Right lobe of liver (tissue), 6 donors: ENCODE data around the gene NT5DC3. TPM values are rescaled to one million over a fixed set of nuclear protein-coding genes. Genes with fewer than 3 reads are reported as not detected.

Experiments
- ATAC-seq, 4 donors: fragments of 200-7000 bp; cut with Tn5 transposase; one replicate each; pipeline ENCODE4 v1.9.1; 2020; ENCODE audit warnings: mild to moderate bottlenecking in 4 of 4, moderate library complexity in 4 of 4
- DNase-seq, 3 donors: peaks; one replicate each; pipeline ENCODE4 v3.0.0-alpha.2; 2020
- H3K27ac ChIP-seq, 3 donors: fragments of 200-600 bp; one replicate each; pipeline ENCODE4 v1.8.0; 2022
- H3K27me3 ChIP-seq, 2 donors: fragments of 200-600 bp; one replicate each; pipeline ENCODE4 v1.8.0; 2022
- H3K36me3 ChIP-seq, 4 donors: fragments of 200-600 bp; sonication (generic) in 1 of 4; one replicate each; pipeline versions ENCODE4 v1.5.1 to v1.8.0; 2017 to 2022; ENCODE audit warnings: control low read depth in 1 of 4
- H3K4me1 ChIP-seq, 4 donors: fragments of 200-600 bp; sonication (generic) in 1 of 4; one replicate each; pipeline versions ENCODE4 v1.5.1 to v1.8.0; 2017 to 2022; ENCODE audit warnings: control low read depth in 1 of 4
- H3K4me3 ChIP-seq, 3 donors: fragments of 200-600 bp; one replicate each; pipeline ENCODE4 v1.8.0; 2022
- H3K9me3 ChIP-seq, 4 donors: fragments of 200-600 bp; sonication (generic) in 1 of 4; one replicate each; pipeline versions ENCODE4 v1.5.1 to v1.8.0; 2017 to 2022; ENCODE audit warnings: control low read depth in 1 of 4
- POLR2A ChIP-seq: fragments of 450-650 bp; IDR thresholded peaks from one replicate; pipeline ENCODE4 v1.6.1; 2017; ENCODE audit warnings: antibody characterized with exemption, mild to moderate bottlenecking
- WGBS: methylation state at CpG from one replicate; pipeline ENCODE4 v1.1.6; 2018; ENCODE audit warnings: low coverage, low lambda C conversion rate; ENCODE audit not compliant: insufficient coverage; ENCODE audit errors: missing lambda C conversion rate; 5-methylcytosine and 5-hydroxymethylcytosine counted together
- intact Hi-C, 2 donors: fragments of 100-400 bp; cut with DNase I; formaldehyde crosslinking; loops; one replicate each; pipeline versions ENCODE4 v1.11.2 to v1.14.1; 2022
- total RNA-seq, 6 experiments: library from RNA; depleted of rRNA in 2 of 6; stranded (reverse); fragments of >200 nt in 2 of 6; fragmentation: NEBNext Ultra II Directional in 3 of 6; extraction: Animal tissue kit (Norgen Biotek cat#: 25700) in 3 of 6; gene quantifications; one replicate each; pipeline versions ENCODE4 v1.1.0 to v1.2.4, GENCODE V29; 2016 to 2023
- TF ChIP-seq, protein P1 (sequence below), 4 donors: fragments of 200-600 bp in 3 of 4; fragments of 450-650 bp in 1 of 4; IDR thresholded peaks; one replicate each; pipeline versions ENCODE4 v1.5.1 to v1.8.0; 2016 to 2022; ENCODE audit warnings: antibody characterized with exemption in 4 of 4, mild to moderate bottlenecking in 2 of 4
- donor health status: DM: no; HTN: yes; CAD: no.
- donor health status: DM: no; HTN: no; CAD: no.
- donor health status: DM: no; HTN: no; CAD: no.
- donor health status: DM: no; HTN: yes; CAD: no.
- donor health status: DM: no; HTN: yes; CAD: no.

The NT5DC3 gene
- total RNA-seq, 6 experiments from 2014 or later = 3.3 to 10.2 (median 6.6) TPM

- Histone ChIP-seq H3K4me1 (no peaks in the 10 kb centered on the region), H3K9me3 (no peaks in the 10 kb centered on the region), H3K27me3 (no peaks in the 10 kb centered on the region), H3K36me3 (no peaks in the 10 kb centered on the region), H3K4me3 (no peak overlapping the region), H3K27ac (no peak overlapping the region)
- TF ChIP-seq, protein P1, sequence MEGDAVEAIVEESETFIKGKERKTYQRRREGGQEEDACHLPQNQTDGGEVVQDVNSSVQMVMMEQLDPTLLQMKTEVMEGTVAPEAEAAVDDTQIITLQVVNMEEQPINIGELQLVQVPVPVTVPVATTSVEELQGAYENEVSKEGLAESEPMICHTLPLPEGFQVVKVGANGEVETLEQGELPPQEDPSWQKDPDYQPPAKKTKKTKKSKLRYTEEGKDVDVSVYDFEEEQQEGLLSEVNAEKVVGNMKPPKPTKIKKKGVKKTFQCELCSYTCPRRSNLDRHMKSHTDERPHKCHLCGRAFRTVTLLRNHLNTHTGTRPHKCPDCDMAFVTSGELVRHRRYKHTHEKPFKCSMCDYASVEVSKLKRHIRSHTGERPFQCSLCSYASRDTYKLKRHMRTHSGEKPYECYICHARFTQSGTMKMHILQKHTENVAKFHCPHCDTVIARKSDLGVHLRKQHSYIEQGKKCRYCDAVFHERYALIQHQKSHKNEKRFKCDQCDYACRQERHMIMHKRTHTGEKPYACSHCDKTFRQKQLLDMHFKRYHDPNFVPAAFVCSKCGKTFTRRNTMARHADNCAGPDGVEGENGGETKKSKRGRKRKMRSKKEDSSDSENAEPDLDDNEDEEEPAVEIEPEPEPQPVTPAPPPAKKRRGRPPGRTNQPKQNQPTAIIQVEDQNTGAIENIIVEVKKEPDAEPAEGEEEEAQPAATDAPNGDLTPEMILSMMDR (IDR thresholded peaks at IDR 0.05) = no peak
- TF ChIP-seq POLR2A = no peak
- ATAC-seq (no peak), DNase-seq (no peak)
- 94% methylated on average over 3 of the region's 3 CpGs for WGBS
- intact Hi-C loops = no loop called here
Measured at GRCh38 chr12:103743788-103744187, 97.2 kb downstream of the NT5DC3 start.

DNA sequence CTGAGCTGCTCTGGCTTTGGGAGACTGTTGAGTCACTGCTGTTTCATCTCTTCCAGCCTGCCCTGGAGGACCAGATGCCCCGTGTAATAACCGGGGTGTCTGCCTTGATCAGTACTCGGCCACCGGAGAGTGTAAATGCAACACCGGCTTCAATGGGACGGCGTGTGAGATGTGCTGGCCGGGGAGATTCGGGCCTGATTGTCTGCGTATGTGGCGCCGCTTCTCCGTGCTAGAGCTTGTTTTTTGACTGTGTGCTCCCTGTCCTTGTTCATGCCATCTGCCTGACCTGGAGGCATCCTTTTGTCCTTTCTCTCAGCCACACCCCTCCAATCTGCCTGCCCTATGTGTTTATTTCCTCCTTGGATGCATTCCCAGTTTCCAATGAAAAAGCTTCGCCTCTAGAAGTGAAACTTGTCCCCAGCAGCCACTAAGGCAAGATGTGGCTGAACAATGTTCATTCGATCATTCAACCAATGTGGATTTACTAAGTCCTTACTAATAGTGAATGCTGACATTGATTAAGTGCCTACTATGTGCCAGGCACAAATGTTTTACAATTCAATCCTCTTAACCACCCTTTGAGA is 98.6 kb downstream of the NT5DC3 start:
- TF ChIP-seq POLR2A = no peak
- TF ChIP-seq, protein P1 (IDR thresholded peaks at IDR 0.05) = no peak
- intact Hi-C loops = no loop called here
- no peaks in the 10 kb centered on the region for H3K36me3 ChIP-seq
- no peak overlapping the region for H3K4me3 ChIP-seq
- no peaks in the 10 kb centered on the region for H3K4me1 ChIP-seq
- DNase-seq (no peak), ATAC-seq (peak; percentile 74 to 95 (median 83))
- WGBS = 67% methylated on average over 14 of the region's 15 CpGs
- no peaks in the 10 kb centered on the region for H3K27me3 ChIP-seq
- no peak overlapping the region for H3K27ac ChIP-seq
- H3K9me3 ChIP-seq = no peaks in the 10 kb centered on the region

- Histone ChIP-seq H3K36me3 (no peaks in the 10 kb centered on the region), H3K4me1 (no peaks in the 10 kb centered on the region), H3K9me3 (no peaks in the 10 kb centered on the region), H3K4me3 (no peak overlapping the region), H3K27me3 (no peaks in the 10 kb centered on the region), H3K27ac (no peak overlapping the region)
- intact Hi-C loops = no loop called here
- no peak for ATAC-seq
- TF ChIP-seq POLR2A = no peak
- TF ChIP-seq, protein P1 (IDR thresholded peaks at IDR 0.05) = no peak
- 71% methylated on average over 1 of the region's 1 CpG for WGBS
- DNase-seq = no peak
Measured at GRCh38 chr12:103737881-103738280, 103.2 kb downstream of the NT5DC3 start.

GRCh38 chr12:103736572-103736971 is 104.5 kb downstream of the NT5DC3 start:
- Histone ChIP-seq H3K4me1 (no peaks in the 10 kb centered on the region), H3K9me3 (no peaks in the 10 kb centered on the region), H3K36me3 (no peaks in the 10 kb centered on the region), H3K4me3 (no peak overlapping the region), H3K27me3 (no peaks in the 10 kb centered on the region), H3K27ac (no peak overlapping the region)
- TF ChIP-seq, protein P1 (IDR thresholded peaks at IDR 0.05) = no peak
- no peak for TF ChIP-seq POLR2A
- ATAC-seq = no peak
- WGBS = 75% methylated on average over 1 of the region's 1 CpG
- no peak for DNase-seq
- intact Hi-C loops = no loop called here

- 70% methylated on average over 5 of the region's 8 CpGs for WGBS
- Histone ChIP-seq H3K27ac (no peak overlapping the region), H3K36me3 (no peaks in the 10 kb centered on the region), H3K4me1 (no peaks in the 10 kb centered on the region), H3K9me3 (no peaks in the 10 kb centered on the region), H3K27me3 (no peaks in the 10 kb centered on the region), H3K4me3 (no peak overlapping the region)
- no peak for TF ChIP-seq POLR2A
- TF ChIP-seq, protein P1 (IDR thresholded peaks at IDR 0.05) = no peak
- DNase-seq (no peak), ATAC-seq (no peak)
- intact Hi-C loops = no loop called here
Measured at GRCh38 chr12:103735291-103735690, 105.7 kb downstream of the NT5DC3 start.
